ENCODE results near the gene ZGPAT.

ZGPAT gene

GRCh38 chr20:63745424-63745805 lies 37.6 kb downstream of the ZGPAT start:
- no peak for DNase-seq

DNA sequence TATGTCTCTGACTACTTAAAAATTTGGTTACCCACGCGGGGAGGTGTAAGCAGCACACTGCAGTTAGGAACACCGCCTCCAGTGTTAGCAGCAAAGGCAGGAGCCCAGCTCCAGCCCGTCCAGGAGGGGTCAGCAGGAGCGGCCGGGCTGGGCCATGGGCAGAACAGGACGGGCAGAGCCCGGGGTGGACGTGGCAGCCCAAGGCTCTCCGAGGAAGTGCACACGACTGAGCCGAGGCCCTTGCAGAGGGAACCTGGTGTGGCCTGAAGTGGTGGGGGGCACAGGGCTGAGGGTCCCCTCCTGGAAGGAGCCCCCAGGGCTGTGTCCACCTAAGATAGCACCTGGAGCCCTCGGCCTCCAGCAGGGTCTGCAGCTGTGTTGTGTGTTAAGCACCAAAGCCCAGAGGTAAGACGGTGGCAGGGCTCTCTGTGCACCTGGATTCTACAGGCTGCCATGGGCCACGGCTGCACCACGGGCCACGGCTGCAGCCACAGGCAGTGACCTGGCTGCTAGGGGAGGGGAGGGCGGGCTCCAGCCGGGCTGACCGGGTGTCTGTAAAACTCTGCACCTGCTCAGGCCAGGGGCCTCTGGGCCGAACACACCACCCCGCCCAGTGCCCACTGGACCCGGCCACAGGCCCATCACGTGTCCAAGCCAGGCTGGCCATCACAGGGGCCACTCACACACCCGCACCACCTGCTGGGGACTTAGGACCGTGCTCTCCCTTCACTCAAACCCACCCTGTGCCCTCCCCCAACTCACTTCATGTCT lies 38.3 kb downstream of the ZGPAT start:
- DNase-seq: no peak

GRCh38 chr20:63746751-63747315 lies 39.0 kb downstream of the ZGPAT start:
- DNase-seq: no peak

- no peak for DNase-seq
Measured at GRCh38 chr20:63747622-63748069, 39.8 kb downstream of the ZGPAT start.

- no peak for DNase-seq
Measured at GRCh38 chr20:63748070-63748933, 40.5 kb downstream of the ZGPAT start.

GRCh38 chr20:63748934-63749270 lies 41.1 kb downstream of the ZGPAT start:
- DNase-seq: no peak

GRCh38 chr20:63749597-63750508 lies 42.0 kb downstream of the ZGPAT start:
- DNase-seq: no peak

DNA sequence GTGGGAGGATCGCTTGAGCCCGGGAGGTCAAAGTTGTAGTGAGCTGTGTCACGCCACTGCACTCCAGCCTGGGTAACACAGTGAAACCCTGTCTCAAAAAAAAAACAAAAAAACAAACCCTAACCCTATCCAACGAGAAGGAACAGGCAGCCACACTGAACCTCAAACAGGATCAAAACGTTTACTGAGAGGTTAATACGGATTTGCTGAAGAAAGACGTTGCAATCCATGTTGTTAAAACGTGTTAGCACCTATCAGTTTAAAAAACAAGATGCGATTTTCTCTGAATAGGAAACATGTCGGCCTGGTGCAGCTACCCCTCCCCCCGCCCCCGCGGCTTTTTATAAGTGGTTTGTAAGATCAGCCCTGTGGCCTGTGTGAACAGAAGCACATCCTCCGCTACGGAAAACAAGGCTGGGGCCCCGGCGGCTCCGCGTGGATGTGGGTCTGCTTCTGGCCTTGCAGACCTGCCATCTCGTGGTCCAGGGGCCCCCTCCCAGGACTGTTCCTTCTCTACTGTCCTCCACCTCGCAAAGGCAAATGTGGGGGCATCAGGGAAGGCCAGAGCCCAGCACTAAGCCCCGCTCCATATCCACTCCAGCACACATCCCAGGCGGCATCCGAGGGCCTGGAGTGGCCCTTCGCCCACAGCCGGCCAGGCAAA lies 43.1 kb downstream of the ZGPAT start:
- no peak for DNase-seq

DNA sequence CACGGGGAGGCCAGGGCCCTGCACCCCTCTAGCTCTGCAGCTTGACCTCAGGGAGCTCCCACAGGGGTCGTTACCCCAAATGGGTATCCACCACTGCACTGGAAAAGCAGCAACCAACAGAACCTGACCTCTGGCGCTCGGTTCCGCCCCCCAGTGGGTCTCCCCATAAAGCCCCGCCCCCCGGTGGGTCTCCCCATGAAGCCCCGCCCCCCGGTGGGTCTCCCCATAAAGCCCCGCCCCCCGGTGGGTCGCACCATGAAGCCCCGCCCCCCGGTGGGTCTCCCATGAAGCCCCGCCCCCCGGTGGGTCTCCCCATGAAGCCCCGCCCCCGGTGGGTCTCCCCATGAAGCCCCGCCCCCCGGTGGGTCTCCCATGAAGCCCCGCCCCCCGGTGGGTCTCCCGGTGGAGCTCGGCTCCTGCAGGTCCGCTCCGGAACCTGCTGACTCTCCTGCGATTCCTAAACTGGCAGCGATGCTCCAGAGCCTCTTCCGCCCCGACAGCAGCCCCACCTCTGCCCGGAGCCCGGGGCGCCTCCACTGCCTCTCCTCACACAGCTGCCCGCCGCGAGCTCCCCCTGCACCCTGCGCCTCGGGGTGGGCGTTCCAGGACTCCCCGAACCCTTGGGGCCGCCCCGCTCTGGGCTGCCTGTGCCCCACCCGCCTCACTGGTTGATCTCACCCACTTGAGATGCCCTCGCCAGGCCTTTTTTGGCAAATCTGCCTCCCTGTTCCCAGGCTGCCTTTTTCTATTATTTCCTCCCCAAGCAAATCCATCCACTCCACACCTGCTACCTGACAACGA lies 43.8 kb downstream of the ZGPAT start:
- no peak for DNase-seq

DNA sequence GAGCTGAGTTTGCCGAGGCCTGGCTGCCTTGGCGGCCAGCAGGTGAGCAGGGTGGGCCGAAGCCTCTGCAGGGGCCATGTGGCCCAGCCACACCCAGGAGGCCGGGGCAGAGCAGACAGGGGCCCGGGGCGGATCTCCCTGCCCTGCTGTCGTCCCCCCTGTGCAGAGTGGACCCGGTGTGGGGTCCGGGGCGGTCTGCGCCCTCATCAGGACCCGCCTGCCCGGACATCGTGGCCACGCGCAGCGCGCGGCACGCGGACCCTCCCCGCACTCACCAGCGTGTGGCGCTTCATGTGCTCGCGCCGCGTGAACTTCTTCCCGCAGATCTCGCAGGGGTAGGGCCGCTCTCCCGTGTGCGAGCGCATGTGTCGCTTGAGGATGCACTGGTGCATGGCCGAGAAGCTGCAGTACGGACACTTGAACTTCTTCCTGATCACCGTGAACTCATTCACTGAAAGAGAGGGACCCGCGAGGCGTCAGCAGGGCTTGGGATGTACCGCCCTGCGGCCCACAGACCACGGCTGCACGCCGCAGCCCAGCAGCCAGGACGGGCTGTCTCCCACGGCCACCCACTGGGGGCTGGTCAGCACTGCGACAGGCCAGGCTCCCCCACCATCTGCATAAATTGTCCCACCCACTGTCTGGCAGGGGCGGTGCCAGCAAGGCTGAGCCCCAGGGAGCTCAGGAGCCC lies 44.7 kb downstream of the ZGPAT start:
- DNase-seq: no peak

DNA sequence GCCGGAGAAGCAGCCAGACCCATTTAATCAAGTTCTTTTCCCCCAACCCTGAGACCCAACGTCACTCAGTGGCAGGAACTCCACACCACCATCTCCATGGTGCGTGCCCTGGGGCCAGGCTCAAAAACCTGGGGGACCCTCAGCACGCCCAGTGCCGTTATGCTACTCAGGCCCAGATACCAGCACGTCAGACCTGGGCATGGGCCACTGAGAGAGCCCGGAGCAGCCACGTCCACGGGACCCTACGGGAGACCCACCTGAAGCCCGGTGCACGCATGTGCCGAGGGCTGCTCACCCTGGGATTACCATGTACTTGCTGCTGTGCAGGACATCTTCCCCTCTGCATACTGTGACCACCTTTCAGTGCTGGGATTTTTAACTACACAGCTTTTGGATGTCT lies 45.5 kb downstream of the ZGPAT start:
- DNase-seq: no peak

GRCh38 chr20:63754008-63754407 lies 46.2 kb downstream of the ZGPAT start:
- DNase-seq: no peak

DNA sequence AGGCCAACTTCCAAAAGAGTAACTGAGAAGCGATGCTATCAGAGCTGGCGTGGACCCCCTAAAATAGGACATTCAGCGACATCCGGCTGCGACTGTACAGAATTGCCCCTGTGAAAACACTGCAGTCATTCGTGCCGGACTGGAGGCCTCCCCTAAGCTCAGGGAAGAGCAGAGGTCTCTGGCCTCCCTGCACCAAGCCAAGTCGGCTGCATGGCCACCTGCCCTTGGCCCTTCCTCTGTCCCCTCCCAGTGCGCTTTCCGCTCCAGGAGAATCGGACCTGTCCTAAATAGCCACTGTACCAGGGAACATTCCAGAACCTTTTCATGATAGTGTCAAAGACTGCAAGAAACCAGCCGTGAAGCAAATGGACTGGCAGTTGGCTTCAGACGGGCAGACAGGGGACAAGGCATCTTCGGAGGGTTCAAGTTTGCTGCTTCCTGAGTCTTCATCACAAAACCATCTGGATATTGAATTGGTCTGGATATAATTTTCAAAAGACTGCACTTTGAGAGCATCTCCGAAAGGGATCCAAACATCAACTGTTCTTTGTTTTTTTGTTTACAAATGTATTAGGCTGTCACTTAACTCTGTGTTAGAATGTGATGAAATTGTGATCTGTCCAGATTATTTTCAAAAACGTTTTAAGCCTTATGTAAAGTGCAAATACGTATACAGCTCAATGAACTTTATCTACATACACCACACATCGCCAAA lies 48.3 kb downstream of the ZGPAT start:
- no peak for DNase-seq

- no peak for DNase-seq
Measured at GRCh38 chr20:63756648-63756991, 48.8 kb downstream of the ZGPAT start.

DNA sequence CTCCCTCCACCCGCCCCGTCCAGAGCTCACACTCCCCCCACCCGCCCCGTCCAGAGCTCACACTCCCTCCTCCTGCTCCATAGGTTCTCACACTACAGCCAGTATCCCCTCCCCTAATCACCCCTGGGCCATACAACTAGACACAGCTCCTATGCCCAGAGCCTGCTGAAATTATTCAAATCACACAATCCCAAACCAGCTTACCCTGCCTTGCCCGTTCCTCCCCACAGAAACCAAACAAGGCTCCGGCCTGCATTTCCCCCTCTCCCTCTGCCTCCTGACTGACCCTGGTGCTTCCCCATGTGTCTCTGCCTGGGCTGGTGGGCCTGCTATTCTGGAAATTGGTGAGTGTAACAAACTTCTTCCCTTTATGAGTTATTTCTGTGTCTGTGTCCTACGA lies 50.3 kb downstream of the ZGPAT start:
- no peak for DNase-seq

- no peak for DNase-seq
Measured at GRCh38 chr20:63759377-63759901, 51.6 kb downstream of the ZGPAT start.

DNA sequence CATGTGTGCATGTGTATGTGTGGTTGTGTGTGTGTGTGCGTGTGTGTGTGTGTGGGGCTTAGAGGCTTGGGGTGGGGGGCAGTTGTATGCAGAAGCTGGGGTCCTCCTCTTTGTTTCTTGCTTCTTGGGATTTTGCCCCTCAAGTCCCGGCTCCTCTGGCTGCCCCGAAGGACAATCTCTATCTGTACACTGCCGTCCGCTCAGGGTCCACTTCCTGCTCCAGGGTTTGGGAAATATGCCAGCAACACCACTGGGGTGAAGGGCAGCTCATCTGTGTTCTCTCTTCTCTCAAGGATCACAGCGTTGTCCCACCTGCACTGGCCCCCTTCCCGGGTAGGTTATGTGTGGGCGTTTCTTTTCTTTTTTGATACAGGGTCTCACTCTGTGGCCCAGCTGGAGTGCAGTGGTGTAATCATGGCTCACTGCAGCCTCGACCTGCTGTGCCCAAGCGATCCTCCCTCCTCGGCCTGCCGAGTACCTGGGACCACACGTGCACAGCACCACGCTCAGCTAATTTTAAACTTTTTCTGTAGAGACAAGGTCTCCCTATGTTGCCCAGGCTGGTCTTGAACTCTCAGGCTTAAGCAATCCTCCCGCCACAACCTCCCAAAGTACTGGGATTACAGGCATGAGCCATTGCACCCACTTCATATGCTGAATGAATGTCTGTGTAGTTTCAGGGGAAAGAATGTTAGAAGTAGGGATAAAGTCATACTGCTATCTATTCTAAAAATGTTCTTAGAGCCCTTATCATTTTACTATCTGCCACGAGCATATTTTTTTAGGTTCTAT lies 57.4 kb downstream of the ZGPAT start:
- no peak for DNase-seq

DNA sequence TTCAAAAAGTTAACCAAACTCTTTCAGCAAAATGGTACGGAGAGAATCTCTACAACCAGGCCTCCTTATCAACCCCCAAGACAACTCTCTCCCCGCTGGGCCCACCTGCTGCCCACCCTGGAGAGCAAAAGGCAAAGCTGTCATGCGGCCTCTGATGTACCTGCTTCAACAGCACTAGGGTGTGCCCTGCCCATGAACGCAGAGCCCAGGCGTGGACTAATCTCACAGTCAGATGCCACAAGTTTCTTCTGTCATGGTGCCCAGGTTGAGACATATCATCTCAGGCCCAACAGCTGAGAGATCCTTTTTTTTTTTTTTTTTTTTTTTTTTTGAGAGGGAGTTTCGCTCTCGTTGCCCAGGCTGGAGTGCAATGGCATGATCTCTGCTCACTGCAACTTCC lies 58.1 kb downstream of the ZGPAT start:
- DNase-seq: no peak

Measured in NCI-H1092 (cell line).